GM06990 (cell line): ENCODE measurements around the gene G3BP1.
"Not testable (repeated sequence)": the region's sequence is repeated elsewhere in the genome, so short reads cannot be mapped to it uniquely, and the experiment has no call there.

Experiments used
- DNase-seq: peaks from one replicate; pipeline ENCODE4 v3.0.0-alpha.2; 2011; ENCODE audit not compliant: insufficient read length; ENCODE audit errors: extremely low read depth
- H3K27me3 ChIP-seq: replicated peaks from 2 replicates; pipeline ENCODE4 v1.6.0; 2011; ENCODE audit warnings: low read length; ENCODE audit not compliant: control insufficient read depth, insufficient read depth
- H3K36me3 ChIP-seq: 2 replicates; pipeline ENCODE4 v1.5.1; 2011; ENCODE audit warnings: low read length; ENCODE audit not compliant: control insufficient read depth, insufficient read depth
- H3K4me3 ChIP-seq: replicated peaks from 2 replicates; pipeline ENCODE4 v1.5.1; 2011; ENCODE audit warnings: low read depth, mild to moderate bottlenecking, control low read depth, low read length
- CTCF ChIP-seq: IDR thresholded peaks from 2 replicates; pipeline ENCODE4 v1.5.1; 2011; ENCODE audit warnings: low read length, control low read depth, mild to moderate bottlenecking, inconsistent platforms; ENCODE audit not compliant: insufficient read depth, poor library complexity, severe bottlenecking

G3BP1 gene

DNA sequence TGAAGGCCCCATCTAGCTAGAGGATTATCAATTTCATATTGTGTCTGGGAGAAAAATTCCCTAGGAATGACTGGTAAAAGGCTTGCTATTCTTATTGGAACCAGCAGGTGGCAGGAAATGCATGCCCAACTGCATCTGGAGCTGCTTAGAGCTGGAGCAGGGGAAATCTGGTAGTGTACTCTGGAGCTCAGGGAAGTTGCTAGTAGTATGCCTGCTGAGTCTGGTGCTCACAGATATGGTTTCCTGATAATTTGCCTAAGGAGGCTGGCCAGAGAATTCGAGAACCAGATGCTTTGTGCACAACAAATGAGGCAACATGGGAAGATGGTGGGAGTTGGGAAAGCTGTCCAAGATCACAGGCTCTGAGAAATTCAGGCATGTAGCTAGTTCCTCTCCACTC lies 53.7 kb downstream of the G3BP1 start:
- Histone ChIP-seq H3K36me3 (no peaks in the 10 kb centered on the region), H3K27me3 (no peaks in the 10 kb centered on the region), H3K4me3 (no peak overlapping the region)
- DNase-seq, result no peak
- peak; percentile 83 for TF ChIP-seq CTCF

- no peak for DNase-seq
- Histone ChIP-seq H3K27me3 (no peaks in the 10 kb centered on the region), H3K4me3 (no peak overlapping the region), H3K36me3 (no peaks in the 10 kb centered on the region)
- TF ChIP-seq CTCF, result no peak
These were observed 57.6 kb downstream of the G3BP1 start for GRCh38 chr5:151829370-151829769.

- H3K27me3 ChIP-seq, DNase-seq, H3K36me3 ChIP-seq, H3K4me3 ChIP-seq: not testable (repeated sequence)
These were observed 61.1 kb downstream of the G3BP1 start for GRCh38 chr5:151832843-151833242.

GRCh38 chr5:151846765-151847164 lies 75.0 kb downstream of the G3BP1 start:
- H3K27me3 ChIP-seq, result no peaks in the 10 kb centered on the region
- H3K36me3 ChIP-seq, result no peaks in the 10 kb centered on the region
- no peak overlapping the region for H3K4me3 ChIP-seq
- DNase-seq, result no peak
- no peak for TF ChIP-seq CTCF

GRCh38 chr5:151847871-151848270 lies 76.1 kb downstream of the G3BP1 start:
- no peak for DNase-seq
- Histone ChIP-seq H3K27me3 (no peaks in the 10 kb centered on the region), H3K36me3 (no peaks in the 10 kb centered on the region), H3K4me3 (no peak overlapping the region)
- TF ChIP-seq CTCF, result no peak

DNA sequence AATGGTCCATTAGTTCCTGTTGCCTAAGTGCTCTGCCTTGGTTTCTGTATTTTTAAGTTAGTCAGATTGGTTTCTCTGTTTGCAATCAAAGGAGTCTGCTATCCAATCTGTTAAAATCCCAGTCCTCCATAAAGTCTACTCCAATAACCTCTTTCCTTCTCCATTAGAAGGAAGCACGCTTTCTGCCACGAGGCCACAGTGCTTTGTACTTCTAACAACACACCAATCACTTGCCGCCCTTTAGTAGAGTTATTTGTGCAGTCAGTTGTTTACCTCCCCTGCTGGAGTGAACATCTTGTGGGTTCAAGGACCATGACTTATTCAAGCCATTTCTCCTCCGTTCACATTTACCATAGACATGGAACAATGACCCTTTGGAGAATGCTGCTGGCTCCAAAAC lies 83.9 kb downstream of the G3BP1 start:
- TF ChIP-seq CTCF, result no peak
- H3K27me3 ChIP-seq, result no peaks in the 10 kb centered on the region
- no peak for DNase-seq

More for the DNA sequence above, 83.9 kb downstream of the G3BP1 start:
- Histone ChIP-seq H3K4me3 (no peak overlapping the region), H3K36me3 (no peaks in the 10 kb centered on the region)
